Mammary epithelial cell (primary cell): ENCODE data around the gene MED29.

Experiments
- EZH2 ChIP-seq: IDR thresholded peaks from 2 replicates; pipeline ENCODE4 v1.6.1; 2012; ENCODE audit warnings: low read length, inconsistent platforms, borderline replicate concordance
- TF ChIP-seq, protein P1 (sequence below), 2 donors: IDR thresholded peaks in 1 of 2; conservative IDR thresholded peaks in 1 of 2; 2 replicates each; pipeline ENCODE4 v1.5.1; 2011 to 2012; ENCODE audit warnings: inconsistent platforms in 2 of 2, low read length in 2 of 2, mild to moderate bottlenecking in 2 of 2, control low read depth in 1 of 2, low read depth in 1 of 2; ENCODE audit not compliant: insufficient read depth in 1 of 2; ENCODE audit errors: extremely low read depth in 1 of 2

- TF ChIP-seq, protein P1, sequence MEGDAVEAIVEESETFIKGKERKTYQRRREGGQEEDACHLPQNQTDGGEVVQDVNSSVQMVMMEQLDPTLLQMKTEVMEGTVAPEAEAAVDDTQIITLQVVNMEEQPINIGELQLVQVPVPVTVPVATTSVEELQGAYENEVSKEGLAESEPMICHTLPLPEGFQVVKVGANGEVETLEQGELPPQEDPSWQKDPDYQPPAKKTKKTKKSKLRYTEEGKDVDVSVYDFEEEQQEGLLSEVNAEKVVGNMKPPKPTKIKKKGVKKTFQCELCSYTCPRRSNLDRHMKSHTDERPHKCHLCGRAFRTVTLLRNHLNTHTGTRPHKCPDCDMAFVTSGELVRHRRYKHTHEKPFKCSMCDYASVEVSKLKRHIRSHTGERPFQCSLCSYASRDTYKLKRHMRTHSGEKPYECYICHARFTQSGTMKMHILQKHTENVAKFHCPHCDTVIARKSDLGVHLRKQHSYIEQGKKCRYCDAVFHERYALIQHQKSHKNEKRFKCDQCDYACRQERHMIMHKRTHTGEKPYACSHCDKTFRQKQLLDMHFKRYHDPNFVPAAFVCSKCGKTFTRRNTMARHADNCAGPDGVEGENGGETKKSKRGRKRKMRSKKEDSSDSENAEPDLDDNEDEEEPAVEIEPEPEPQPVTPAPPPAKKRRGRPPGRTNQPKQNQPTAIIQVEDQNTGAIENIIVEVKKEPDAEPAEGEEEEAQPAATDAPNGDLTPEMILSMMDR (conservative IDR thresholded peaks at IDR 0.05 in 1 of 2, IDR thresholded peaks at IDR 0.05 in 1 of 2; ENCODE audit: extremely low read depth in 1 of 2, insufficient read depth in 1 of 2, low read depth in 1 of 2, low read length in 2 of 2), result no peak
- TF ChIP-seq EZH2, result no peak
Observed at GRCh38 chr19:39349326-39349725, 41.9 kb upstream of the MED29 start.
